Activated B cell treated with CpG ODN at 0.5 μM for 24 hours (primary cell): ENCODE results near the gene CLMN. TPM values are rescaled to one million over a fixed set of nuclear protein-coding genes. Genes with fewer than 3 reads are reported as not detected.
"Not testable (repeated sequence)": the region's sequence is repeated elsewhere in the genome, so short reads cannot be mapped to it uniquely, and the experiment has no call there.

ENCODE experiments used
- ATAC-seq: fragments of 200-7000 bp; cut with Tn5 transposase; one replicate; pipeline ENCODE4 v1.10.0; 2021; ENCODE audit warnings: low read depth, mild to moderate bottlenecking, moderate library complexity
- CTCF ChIA-PET: fragments of 350-600 bp; sonication (Branson Sonifier 250); formaldehyde crosslinking; loops from one replicate; lab custom pipeline; 2021; ENCODE audit warnings: antibody characterized with exemption; lab: Charles Lee
- POLR2A ChIA-PET: fragments of 350-600 bp; sonication (Branson Sonifier 250); formaldehyde crosslinking; loops from one replicate; lab custom pipeline; 2021; ENCODE audit warnings: antibody characterized with exemption; lab: Charles Lee
- DNase-seq: peaks from one replicate; pipeline ENCODE4 v3.0.0; 2022
- H3K27ac Mint-ChIP-seq: one replicate; pipeline ENCODE4 v1.8.0; 2020; ENCODE audit warnings: mixed read lengths
- H3K27me3 Mint-ChIP-seq: one replicate; pipeline ENCODE4 v1.8.0; 2021; ENCODE audit warnings: mixed read lengths
- H3K36me3 Mint-ChIP-seq: one replicate; pipeline ENCODE4 v1.8.0; 2021; ENCODE audit warnings: low read depth, mixed read lengths
- H3K4me1 Mint-ChIP-seq: one replicate; pipeline ENCODE4 v1.8.0; 2021; ENCODE audit warnings: mixed read lengths
- H3K4me3 Mint-ChIP-seq: one replicate; pipeline ENCODE4 v1.8.0; 2020; ENCODE audit warnings: mild to moderate bottlenecking, mixed read lengths
- H3K9me3 Mint-ChIP-seq: one replicate; pipeline ENCODE4 v1.8.0; 2020; ENCODE audit warnings: mixed read lengths
- CTCF ChIP-seq: fragments of 200-600 bp; IDR thresholded peaks from one replicate; pipeline ENCODE4 v1.8.0; 2022; ENCODE audit warnings: antibody characterized with exemption, mild to moderate bottlenecking
- intact Hi-C: fragments of 100-400 bp; cut with micrococcal nuclease; formaldehyde crosslinking; loops from one replicate; pipeline ENCODE4 v1.15.1; 2024
- total RNA-seq: library from RNA; stranded (reverse); gene quantifications from 2 replicates; pipeline ENCODE4 v1.2.3, GENCODE V29; 2022

Gene CLMN
- total RNA-seq, 1 donor from 2014 or later = 23.9 TPM

GRCh38 chr14:95183532-95184412 lies 135.9 kb downstream of the CLMN start:
- Mint-ChIP-seq H3K27me3 (peaks cover 12% of the 10 kb centered on the region), H3K9me3 (peaks cover 8% of the 10 kb centered on the region), H3K36me3 (peaks cover 12% of the 10 kb centered on the region), H3K27ac (no peak overlapping the region), H3K4me1 (peaks cover 5% of the 10 kb centered on the region), H3K4me3 (no peak overlapping the region)
- DNase-seq = no peak
- ATAC-seq = no peak
- intact Hi-C loops = no loop called here
- ChIA-PET POLR2A (no interaction called here), CTCF (no interaction called here)
- TF ChIP-seq CTCF = no peak

GRCh38 chr14:95183082-95183481 lies 136.6 kb downstream of the CLMN start:
- Mint-ChIP-seq H3K27me3 (peaks cover 12% of the 10 kb centered on the region), H3K36me3 (peaks cover 7% of the 10 kb centered on the region), H3K9me3 (peaks cover 4% of the 10 kb centered on the region), H3K27ac (no peak overlapping the region), H3K4me3 (no peak overlapping the region), H3K4me1 (peaks cover 5% of the 10 kb centered on the region)
- intact Hi-C loops = no loop called here
- POLR2A ChIA-PET = no interaction called here
- no peak for TF ChIP-seq CTCF
- DNase-seq (no peak), ATAC-seq (no peak)
- CTCF ChIA-PET = no interaction called here

DNA sequence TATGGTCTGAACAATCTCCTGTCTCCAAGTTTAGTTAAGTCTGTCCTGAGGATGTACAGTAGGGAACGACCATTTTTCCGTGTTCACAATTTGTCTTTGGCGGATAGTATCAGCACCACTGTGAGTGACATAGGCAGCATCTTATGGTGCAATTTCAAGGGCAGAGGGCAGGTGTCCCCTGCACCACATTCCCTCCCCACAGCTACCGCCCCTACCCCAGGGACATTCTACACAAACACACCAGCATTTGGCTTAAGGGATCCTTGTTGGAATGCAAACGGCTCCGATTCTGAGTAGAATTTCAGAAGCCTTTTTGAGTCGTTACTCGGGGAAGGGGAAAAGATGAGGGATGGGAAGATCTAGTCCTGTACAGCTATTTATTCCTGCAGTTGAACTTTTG lies 137.3 kb downstream of the CLMN start:
- Mint-ChIP-seq H3K36me3 (peaks cover 6% of the 10 kb centered on the region), H3K4me3 (no peak overlapping the region), H3K27me3 (peaks cover 12% of the 10 kb centered on the region), H3K4me1 (peaks cover 5% of the 10 kb centered on the region), H3K27ac (no peak overlapping the region), H3K9me3 (no peaks in the 10 kb centered on the region)
- DNase-seq = no peak
- ATAC-seq = no peak
- ChIA-PET CTCF (interaction anchor here (0.6 kb wide), 1 partner anchor 32 kb away, joined by 3 read pairs; no protein-coding TSS in a partner anchor), POLR2A (no interaction called here)
- intact Hi-C loops = no loop called here
- TF ChIP-seq CTCF = no peak

GRCh38 chr14:95180966-95181741 lies 138.6 kb downstream of the CLMN start:
- no peak for TF ChIP-seq CTCF
- POLR2A ChIA-PET = no interaction called here
- peaks cover 5% of the 10 kb centered on the region for H3K4me1 Mint-ChIP-seq
- CTCF ChIA-PET = no interaction called here
- intact Hi-C loops = no loop called here
- peaks cover 7% of the 10 kb centered on the region for H3K27me3 Mint-ChIP-seq
- H3K36me3 Mint-ChIP-seq = peaks cover 3% of the 10 kb centered on the region
- no peak overlapping the region for H3K4me3 Mint-ChIP-seq
- ATAC-seq (no peak), DNase-seq (no peak)
- H3K27ac Mint-ChIP-seq = no peak overlapping the region
- no peaks in the 10 kb centered on the region for H3K9me3 Mint-ChIP-seq

DNA sequence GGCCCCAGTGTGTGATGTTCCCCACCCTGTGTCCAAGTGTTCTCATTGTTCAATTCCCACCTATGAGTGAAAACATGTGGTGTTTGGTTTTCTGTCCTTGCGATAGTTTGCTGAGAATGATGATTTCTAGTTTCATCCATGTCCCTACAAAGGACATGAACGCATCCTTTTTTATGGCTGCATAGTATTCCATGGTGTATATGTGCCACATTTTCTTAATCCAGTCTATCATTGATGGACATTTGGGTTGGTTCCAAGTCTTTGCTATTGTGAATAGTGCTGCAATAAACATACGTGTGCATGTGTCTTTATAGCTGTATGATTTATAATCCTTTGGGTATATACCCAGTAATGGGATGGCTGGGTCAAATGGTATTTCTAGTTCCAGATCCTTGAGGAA lies 144.0 kb downstream of the CLMN start:
- CTCF ChIA-PET, H3K36me3 Mint-ChIP-seq, H3K4me3 Mint-ChIP-seq, H3K9me3 Mint-ChIP-seq, POLR2A ChIA-PET, intact Hi-C loops, ATAC-seq, H3K27ac Mint-ChIP-seq, H3K27me3 Mint-ChIP-seq, DNase-seq, H3K4me1 Mint-ChIP-seq: not testable (repeated sequence)
